Activated CD8-positive, alpha-beta T cell treated with anti-CD3 and anti-CD28 coated beads, Interleukin-2, amount 10 ng/mL, durations not matched to agents 7 days and 5 days (primary cell): ENCODE results near the gene KLF1. TPM values are rescaled to one million over a fixed set of nuclear protein-coding genes. Genes with fewer than 3 reads are reported as not detected.
"Not testable (repeated sequence)": the region's sequence is repeated elsewhere in the genome, so short reads cannot be mapped to it uniquely, and the experiment has no call there.

Experiments used
- ATAC-seq: fragments of 150-1000 bp; cut with Tn5 transposase; one replicate; pipeline ENCODE4 v1.10.0; 2021; ENCODE audit warnings: moderate library complexity
- CTCF ChIA-PET: fragments of 350-600 bp; sonication (Branson Sonifier 250); formaldehyde crosslinking; loops from one replicate; lab custom pipeline; 2021; ENCODE audit warnings: antibody characterized with exemption; lab: Charles Lee
- POLR2A ChIA-PET: fragments of 350-600 bp; sonication (Branson Sonifier 250); formaldehyde crosslinking; loops from one replicate; lab custom pipeline; 2021; ENCODE audit warnings: antibody characterized with exemption; lab: Charles Lee
- DNase-seq: peaks from one replicate; pipeline ENCODE4 v3.0.0-alpha.2; 2020
- H3K27ac Mint-ChIP-seq: one replicate; pipeline ENCODE4 v1.8.0; 2021; ENCODE audit warnings: mild to moderate bottlenecking, mixed read lengths
- H3K27me3 Mint-ChIP-seq: one replicate; pipeline ENCODE4 v1.8.0; 2021; ENCODE audit warnings: low read depth, mixed read lengths
- H3K36me3 Mint-ChIP-seq: one replicate; pipeline ENCODE4 v1.8.0; 2021; ENCODE audit warnings: low read depth, mixed read lengths
- H3K4me1 Mint-ChIP-seq: one replicate; pipeline ENCODE4 v1.8.0; 2021; ENCODE audit warnings: low read depth, mixed read lengths
- H3K4me3 Mint-ChIP-seq: one replicate; pipeline ENCODE4 v1.8.0; 2021; ENCODE audit warnings: mild to moderate bottlenecking, mixed read lengths
- H3K9me3 Mint-ChIP-seq: one replicate; pipeline ENCODE4 v1.8.0; 2022; ENCODE audit warnings: mixed read lengths; ENCODE audit not compliant: insufficient read depth
- total RNA-seq, 2 experiments: library from RNA; stranded (reverse); gene quantifications; one replicate each; pipeline ENCODE4 v1.2.3, GENCODE V29; 2021

The KLF1 gene
- total RNA-seq, 2 experiments from 2014 or later, result 0.21 TPM; not detected in 1

DNA sequence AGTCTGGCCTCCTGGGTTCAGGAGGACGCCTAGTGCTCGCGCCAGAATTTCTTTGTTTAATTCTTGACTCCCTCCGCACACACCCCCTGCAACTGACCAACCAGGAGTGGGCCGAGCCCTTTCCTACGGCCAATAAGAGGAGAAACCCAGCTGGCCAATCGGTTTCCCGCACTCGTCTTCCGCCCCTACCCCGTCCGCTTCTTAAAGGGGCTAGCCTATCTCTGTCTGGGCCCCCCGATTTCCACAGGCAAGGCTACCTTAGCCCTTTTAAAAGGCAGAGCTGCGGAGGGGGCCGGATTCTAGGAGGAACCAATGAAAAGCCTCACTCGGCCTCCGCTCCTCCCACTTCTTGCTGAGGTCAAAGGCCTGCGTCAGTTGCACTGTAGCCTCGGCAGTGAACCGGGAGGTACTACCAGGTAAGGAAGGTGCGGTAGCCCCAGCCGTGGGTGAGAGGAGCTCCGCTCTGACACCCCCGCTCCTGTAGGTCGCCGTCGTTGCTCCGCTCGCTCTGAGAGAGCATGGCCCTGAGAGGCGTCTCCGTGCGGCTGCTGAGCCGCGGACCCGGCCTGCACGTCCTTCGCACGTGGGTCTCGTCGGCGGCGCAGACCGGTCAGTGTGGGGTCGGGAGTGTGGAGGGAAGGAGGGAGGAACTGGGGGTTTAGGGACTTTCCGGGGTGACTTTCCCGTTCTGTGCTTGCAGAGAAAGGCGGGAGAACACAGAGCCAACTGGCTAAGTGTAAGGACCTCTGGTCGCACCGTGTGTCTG lies 4.0 kb upstream of the KLF1 start, which contains the start of gene GCDH:
Gene GCDH, plus strand, starts transcription at position 374 of the 766 bp plus-strand sequence. Its CDS starts 145 bp downstream, at position 519.
- peak within 1 kb of the TSS; percentile 95 for H3K4me3 Mint-ChIP-seq
- no peaks in the 10 kb centered on the region for H3K9me3 Mint-ChIP-seq
- POLR2A ChIA-PET, result interaction anchor here (0.5 to 2.8 kb wide), 14 partner anchors 8 to 154 kb away, joined by 3 to 17 read pairs (median 4); partner anchors contain the start of genes CALR, DNASE2, FARSA and SYCE2
- H3K4me1 Mint-ChIP-seq, result peaks cover 35% of the 10 kb centered on the region
- peaks cover 3% of the 10 kb centered on the region for H3K27me3 Mint-ChIP-seq
- peak; percentile 96 for ATAC-seq
- CTCF ChIA-PET, result interaction anchor here (0.8 to 2.9 kb wide), 14 partner anchors 8 to 133 kb away, joined by 3 to 26 read pairs (median 4); partner anchors contain the start of genes DNASE2 and SYCE2
- H3K36me3 Mint-ChIP-seq, result peaks cover 8% of the 10 kb centered on the region
- peak; percentile 99 for DNase-seq
- peak within 1 kb of the TSS; percentile 91 for H3K27ac Mint-ChIP-seq

DNA sequence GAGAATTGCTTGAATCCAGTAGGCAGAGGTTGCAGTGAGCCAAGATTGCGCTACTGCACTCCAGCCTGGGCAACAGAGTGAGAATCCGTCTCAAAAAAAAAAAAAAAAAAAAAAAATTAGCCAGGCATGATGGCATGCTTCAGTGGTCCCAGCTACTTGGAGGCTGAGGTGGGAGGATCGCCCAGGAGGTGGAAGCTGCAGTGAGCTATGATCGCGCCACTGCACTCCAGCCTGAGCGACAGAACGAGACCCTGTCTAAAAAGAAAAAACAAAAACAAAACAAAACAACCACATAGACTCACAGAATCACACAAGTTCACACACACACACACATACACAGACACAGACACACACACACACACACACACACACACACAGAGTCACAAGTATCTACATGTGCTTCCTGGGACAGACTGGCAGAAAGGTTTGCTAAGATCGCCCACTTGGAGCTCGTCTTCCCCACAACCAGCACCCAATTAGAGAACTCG lies 3.3 kb upstream of the KLF1 start:
- H3K9me3 Mint-ChIP-seq, H3K27me3 Mint-ChIP-seq, DNase-seq, ATAC-seq, H3K36me3 Mint-ChIP-seq: not testable (repeated sequence)
- Mint-ChIP-seq H3K27ac (peak overlapping the region; percentile 91), H3K4me1 (peaks cover 35% of the 10 kb centered on the region), H3K4me3 (peak overlapping the region; percentile 95)
- ChIA-PET POLR2A (interaction anchor here (0.7 to 2.8 kb wide), 11 partner anchors 8 to 154 kb away, joined by 3 to 17 read pairs (median 7); partner anchors contain the start of genes CALR, FARSA and SYCE2), CTCF (interaction anchor here (0.8 to 2.9 kb wide), 14 partner anchors 8 to 133 kb away, joined by 3 to 26 read pairs (median 4); partner anchors contain the start of genes DNASE2 and SYCE2)

DNA sequence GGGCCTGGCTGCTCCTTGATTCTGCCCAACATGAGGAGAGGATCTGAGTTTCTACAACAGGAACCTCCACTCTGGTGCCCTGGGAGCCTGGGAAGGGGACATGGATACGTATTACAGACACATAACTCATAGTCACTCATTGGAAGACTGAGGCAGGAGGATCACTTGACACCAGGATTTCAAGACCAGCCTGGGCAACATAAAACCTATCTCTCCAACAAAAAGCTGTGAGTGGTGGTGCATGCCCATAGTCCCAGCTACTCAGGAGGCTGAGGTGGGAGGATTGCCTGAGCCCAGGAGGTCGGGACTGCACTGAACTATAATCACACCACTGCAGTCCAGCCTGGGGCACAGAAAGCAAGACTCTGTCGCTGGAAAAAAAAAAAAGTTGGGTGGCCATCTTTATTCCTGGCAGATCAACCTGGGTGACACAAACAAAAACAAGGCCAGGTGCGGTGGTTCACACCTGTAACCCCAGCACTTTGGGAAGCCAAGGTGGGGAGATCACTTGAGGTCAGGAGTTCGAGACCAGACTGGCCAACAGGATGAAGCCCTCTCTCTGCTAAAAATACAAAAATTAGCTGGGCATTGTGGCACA lies 1.1 kb upstream of the KLF1 start:
- H3K27ac Mint-ChIP-seq, result no peak overlapping the region
- H3K9me3 Mint-ChIP-seq, result peaks cover 6% of the 10 kb centered on the region
- ChIA-PET CTCF (interaction anchor here (6.6 kb wide), 1 partner anchor 78 kb away, joined by 121 read pairs; the partner anchor contains the start of gene DAND5), POLR2A (interaction anchor here (1.9 kb wide), 1 partner anchor 26 kb away, joined by 5 read pairs; no protein-coding TSS in a partner anchor)
- no peak overlapping the region for H3K4me3 Mint-ChIP-seq
- DNase-seq, result no peak
- H3K27me3 Mint-ChIP-seq, result peaks cover 3% of the 10 kb centered on the region
- no peak for ATAC-seq
- H3K4me1 Mint-ChIP-seq, result peaks cover 42% of the 10 kb centered on the region
- H3K36me3 Mint-ChIP-seq, result peaks cover 11% of the 10 kb centered on the region

DNA sequence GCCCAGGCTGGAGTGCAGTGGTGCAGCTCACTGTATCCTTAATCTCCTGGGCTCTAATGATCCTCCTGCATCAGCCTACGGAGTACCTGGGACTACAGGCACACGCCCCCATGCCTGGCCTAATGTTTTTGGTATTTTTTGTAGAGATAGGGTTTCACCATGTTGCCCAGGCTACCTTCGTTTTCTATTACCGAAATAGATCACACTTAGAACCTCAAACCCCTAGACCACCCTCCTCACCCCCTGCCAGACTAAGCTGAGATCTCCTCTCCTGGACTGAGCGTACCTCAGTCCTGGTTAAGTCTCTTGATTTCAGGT lies 391 bp downstream of the KLF1 start:
- H3K27ac Mint-ChIP-seq, result no peak overlapping the region
- peaks cover 3% of the 10 kb centered on the region for H3K27me3 Mint-ChIP-seq
- peak overlapping the region; percentile 52 for H3K4me3 Mint-ChIP-seq
- peaks cover 40% of the 10 kb centered on the region for H3K4me1 Mint-ChIP-seq
- DNase-seq (no peak), ATAC-seq (no peak)
- POLR2A ChIA-PET, result interaction anchor here (1.1 to 1.9 kb wide), 2 partner anchors 27 to 56 kb away, joined by 3 to 5 read pairs; no protein-coding TSS in a partner anchor
- H3K9me3 Mint-ChIP-seq, result peaks cover 11% of the 10 kb centered on the region
- CTCF ChIA-PET, result interaction anchor here (1.1 to 6.6 kb wide), 5 partner anchors 9 to 79 kb away, joined by 3 to 121 read pairs (median 6); partner anchors contain the start of genes CALR and DAND5
- H3K36me3 Mint-ChIP-seq, result peaks cover 14% of the 10 kb centered on the region

DNA sequence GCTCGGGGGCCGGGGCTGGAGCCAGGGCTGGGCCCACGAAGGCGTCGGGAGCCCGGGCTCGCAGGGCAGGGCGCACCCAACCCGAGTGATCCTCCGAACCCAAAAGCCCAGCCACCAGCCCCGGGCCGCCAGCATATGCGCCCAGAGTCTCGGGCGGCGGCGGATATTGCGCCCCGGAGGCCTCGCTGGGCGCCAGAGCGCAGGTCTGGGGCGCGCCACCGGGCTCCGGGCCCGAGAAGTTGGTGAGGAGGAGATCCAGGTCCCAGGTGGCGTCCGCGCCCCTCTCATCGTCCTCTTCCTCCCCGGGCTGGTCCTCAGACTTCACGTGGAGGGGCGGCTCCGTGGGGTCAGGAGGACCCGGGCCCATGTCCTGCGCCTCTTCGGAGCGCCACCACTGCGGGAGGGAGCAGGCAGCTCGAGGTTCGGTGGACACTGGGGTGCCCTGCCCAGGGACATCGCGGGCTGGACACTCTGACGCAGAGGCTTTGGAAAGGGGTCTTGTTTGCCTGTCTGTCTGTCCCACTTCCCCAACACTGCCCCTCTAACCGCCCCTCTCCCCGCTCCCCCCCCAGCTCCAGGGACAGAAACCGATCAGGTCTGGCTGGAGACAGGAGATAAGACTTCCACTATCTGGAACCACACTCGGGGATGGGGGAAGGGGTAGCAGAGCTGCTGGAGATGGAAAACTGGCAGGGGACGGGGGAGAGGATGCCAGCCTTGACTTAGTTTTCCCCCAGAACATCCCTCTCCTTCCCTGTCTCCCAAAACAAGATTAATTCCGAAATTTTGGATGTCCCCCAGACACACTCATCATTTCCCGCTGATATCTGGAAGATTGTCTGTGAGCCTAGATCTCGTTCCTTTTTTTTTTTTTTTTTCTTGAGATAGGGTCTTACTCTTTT lies 1.0 kb downstream of the KLF1 start:
- H3K27me3 Mint-ChIP-seq, result peaks cover 3% of the 10 kb centered on the region
- H3K4me3 Mint-ChIP-seq, result peak overlapping the region; percentile 52
- POLR2A ChIA-PET, result interaction anchor here (0.6 to 1.9 kb wide), 9 partner anchors 10 to 169 kb away, joined by 3 to 8 read pairs (median 5); partner anchors contain the start of genes FARSA and SYCE2
- CTCF ChIA-PET, result interaction anchor here (0.9 to 6.6 kb wide), 25 partner anchors 9 to 207 kb away, joined by 3 to 121 read pairs (median 6); partner anchors contain the start of genes CALR, DAND5 and FARSA
- ATAC-seq, result no peak
- DNase-seq, result no peak
- H3K9me3 Mint-ChIP-seq, result peaks cover 11% of the 10 kb centered on the region
- peaks cover 12% of the 10 kb centered on the region for H3K36me3 Mint-ChIP-seq
- no peak overlapping the region for H3K27ac Mint-ChIP-seq
- H3K4me1 Mint-ChIP-seq, result peaks cover 37% of the 10 kb centered on the region

DNA sequence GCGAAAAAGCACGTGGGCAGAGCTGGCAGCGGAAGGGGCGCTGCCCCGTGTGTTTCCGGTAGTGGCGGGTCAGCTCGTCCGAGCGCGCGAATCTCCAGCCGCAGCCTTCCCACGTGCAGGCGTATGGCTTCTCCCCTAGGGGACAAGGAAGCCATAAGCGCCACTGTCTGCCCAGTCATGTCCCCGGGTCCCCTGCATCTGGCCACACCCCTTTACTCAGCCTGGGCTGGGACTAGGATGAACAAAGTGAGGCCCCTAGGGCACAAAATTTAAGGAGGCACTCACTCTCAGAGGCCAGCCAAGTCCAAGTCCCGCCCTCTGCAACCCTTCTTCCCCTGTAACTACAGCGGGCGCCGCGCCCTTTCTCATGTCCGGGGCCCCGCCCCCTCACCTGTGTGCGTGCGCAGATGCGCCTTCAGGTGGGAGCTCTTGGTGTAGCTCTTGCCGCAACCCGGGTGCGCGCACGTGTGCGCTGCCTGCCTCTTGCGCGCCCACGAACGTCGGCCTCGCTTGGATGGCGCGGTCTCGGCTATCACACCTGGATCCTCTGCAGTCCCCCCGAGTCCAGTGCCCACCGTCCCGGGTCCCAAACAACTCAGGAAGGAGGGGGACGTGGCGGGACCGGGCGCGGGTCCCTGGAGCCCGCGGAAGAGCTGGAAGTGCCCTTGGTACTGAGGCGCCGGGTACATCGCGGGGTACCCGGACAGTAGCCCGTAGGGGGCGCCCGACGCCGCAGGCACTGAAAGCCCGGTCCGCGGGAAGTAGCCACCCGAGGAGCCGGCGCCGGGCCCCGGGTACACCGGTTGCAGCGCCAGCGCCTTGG lies 1.9 kb downstream of the KLF1 start:
- peaks cover 38% of the 10 kb centered on the region for H3K4me1 Mint-ChIP-seq
- ATAC-seq, result peak; percentile 76
- DNase-seq, result peak; percentile 96
- peaks cover 11% of the 10 kb centered on the region for H3K36me3 Mint-ChIP-seq
- H3K27ac Mint-ChIP-seq, result peak overlapping the region; percentile 93
- CTCF ChIA-PET, result interaction anchor here (0.5 to 6.6 kb wide), 39 partner anchors 8 to 219 kb away, joined by 3 to 121 read pairs (median 5); partner anchors contain the start of genes CALR, DAND5, FARSA and PRDX2
- POLR2A ChIA-PET, result interaction anchor here (0.6 to 1.7 kb wide), 13 partner anchors 9 to 170 kb away, joined by 3 to 8 read pairs (median 3); partner anchors contain the start of genes FARSA, SYCE2 and TNPO2
- H3K9me3 Mint-ChIP-seq, result peaks cover 11% of the 10 kb centered on the region
- H3K4me3 Mint-ChIP-seq, result peak overlapping the region; percentile 86
- H3K27me3 Mint-ChIP-seq, result peaks cover 3% of the 10 kb centered on the region

DNA sequence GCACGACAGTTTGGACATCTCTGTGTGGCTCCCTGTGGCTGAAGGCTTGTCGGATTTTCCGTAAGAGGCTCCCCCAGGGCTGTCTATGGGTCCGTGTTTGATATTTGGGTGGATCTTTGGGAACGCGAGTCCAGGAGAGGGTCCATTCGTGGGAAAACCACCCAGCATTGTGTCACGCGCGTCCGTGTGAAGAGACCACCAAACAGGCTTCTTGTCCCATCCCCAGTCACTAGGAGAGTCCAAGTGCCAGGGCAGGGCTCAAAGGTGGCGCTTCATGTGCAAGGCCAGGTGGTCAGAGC lies 2.4 kb downstream of the KLF1 start:
- no peak for ATAC-seq
- peaks cover 11% of the 10 kb centered on the region for H3K9me3 Mint-ChIP-seq
- peaks cover 3% of the 10 kb centered on the region for H3K27me3 Mint-ChIP-seq
- H3K4me3 Mint-ChIP-seq, result peak overlapping the region; percentile 86
- CTCF ChIA-PET, result interaction anchor here (0.5 to 6.6 kb wide), 38 partner anchors 8 to 220 kb away, joined by 3 to 121 read pairs (median 5); partner anchors contain the start of genes CALR, DAND5, FARSA and PRDX2
- POLR2A ChIA-PET, result interaction anchor here (0.6 to 1.7 kb wide), 11 partner anchors 9 to 161 kb away, joined by 3 to 8 read pairs (median 3); partner anchors contain the start of genes FARSA, SYCE2 and TNPO2
- DNase-seq, result no peak
- peak overlapping the region; percentile 93 for H3K27ac Mint-ChIP-seq
- H3K36me3 Mint-ChIP-seq, result peaks cover 11% of the 10 kb centered on the region
- peaks cover 39% of the 10 kb centered on the region for H3K4me1 Mint-ChIP-seq

DNA sequence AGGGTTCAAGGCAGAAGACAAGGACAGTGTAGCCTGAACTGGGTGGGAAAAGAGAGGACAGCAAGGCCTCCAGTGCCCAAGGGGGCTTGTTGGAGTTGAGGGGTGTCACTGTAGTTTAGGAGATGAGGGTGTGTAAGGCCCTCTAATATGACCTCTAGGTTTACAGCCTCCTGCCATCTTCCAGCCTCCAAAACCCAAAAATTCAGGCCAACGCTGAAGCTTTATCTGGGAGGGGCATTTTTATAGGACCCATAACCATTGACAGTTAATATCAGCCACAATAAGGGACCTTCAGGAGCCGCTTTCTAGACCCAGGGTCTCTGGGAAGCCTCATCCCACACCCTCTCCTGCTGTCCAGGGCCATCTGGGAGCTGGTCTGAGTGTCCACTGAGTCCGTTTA lies 2.8 kb downstream of the KLF1 start:
- POLR2A ChIA-PET, result interaction anchor here (0.6 to 1.7 kb wide), 6 partner anchors 8 to 161 kb away, joined by 3 to 8 read pairs (median 5); partner anchors contain the start of gene TNPO2
- no peak overlapping the region for H3K4me3 Mint-ChIP-seq
- H3K9me3 Mint-ChIP-seq, result peaks cover 11% of the 10 kb centered on the region
- H3K36me3 Mint-ChIP-seq, result peaks cover 13% of the 10 kb centered on the region
- DNase-seq, result no peak
- peaks cover 39% of the 10 kb centered on the region for H3K4me1 Mint-ChIP-seq
- no peak for ATAC-seq
- no peak overlapping the region for H3K27ac Mint-ChIP-seq
- H3K27me3 Mint-ChIP-seq, result peaks cover 3% of the 10 kb centered on the region
- CTCF ChIA-PET, result interaction anchor here (1.0 to 6.6 kb wide), 11 partner anchors 13 to 126 kb away, joined by 3 to 121 read pairs (median 7); partner anchors contain the start of genes CALR, DAND5 and RNASEH2A

DNA sequence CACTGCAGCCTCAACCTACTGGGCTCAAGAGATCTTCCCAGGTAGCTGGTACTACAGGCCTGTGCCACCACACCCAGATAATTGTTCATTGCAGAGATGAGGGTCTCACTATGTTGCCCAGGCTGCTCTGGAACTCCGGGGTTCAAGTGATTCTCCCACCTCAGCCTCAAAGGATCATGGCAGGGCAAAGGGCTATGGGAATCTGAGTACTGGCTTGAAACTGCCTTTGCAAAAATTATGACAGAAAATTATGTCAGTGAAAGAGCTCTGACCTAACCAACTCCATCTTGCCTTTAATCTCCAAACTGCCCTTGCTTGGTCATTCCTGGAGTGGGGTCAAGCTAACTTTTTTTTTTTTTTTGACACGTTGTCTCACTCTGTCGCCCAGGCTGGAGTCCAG lies 4.4 kb downstream of the KLF1 start:
- H3K27me3 Mint-ChIP-seq, result peaks cover 3% of the 10 kb centered on the region
- no peak for ATAC-seq

More for the DNA sequence above, 4.4 kb downstream of the KLF1 start:
- Mint-ChIP-seq H3K27ac (peak overlapping the region; percentile 19), H3K4me3 (peak overlapping the region; percentile 81), H3K4me1 (peaks cover 39% of the 10 kb centered on the region), H3K9me3 (peaks cover 11% of the 10 kb centered on the region), H3K36me3 (peaks cover 20% of the 10 kb centered on the region)
- DNase-seq, result no peak
- CTCF ChIA-PET, result interaction anchor here (0.7 to 6.6 kb wide), 6 partner anchors 8 to 1556 kb away, joined by 3 to 121 read pairs (median 5); partner anchors contain the start of genes DAND5 and GCDH
- POLR2A ChIA-PET, result interaction anchor here (0.6 to 1.7 kb wide), 2 partner anchors 8 to 85 kb away, joined by 4 to 7 read pairs; partner anchors contain the start of gene GCDH
